ELR (cell line): ENCODE measurements around the gene CCNY.
A peak's percentile ranks its signal among the peaks of the same experiment; 100 is the strongest.
"Not testable (repeated sequence)": the region's sequence is repeated elsewhere in the genome, so short reads cannot be mapped to it uniquely, and the experiment has no call there.

Experiments
- DNase-seq: peaks from one replicate; pipeline ENCODE4 v3.0.0-alpha.2; 2015; ENCODE audit warnings: low read depth

CCNY gene

GRCh38 chr10:35406003-35406630 is 69.8 kb downstream of the CCNY start:
- not testable (repeated sequence) for DNase-seq

DNA sequence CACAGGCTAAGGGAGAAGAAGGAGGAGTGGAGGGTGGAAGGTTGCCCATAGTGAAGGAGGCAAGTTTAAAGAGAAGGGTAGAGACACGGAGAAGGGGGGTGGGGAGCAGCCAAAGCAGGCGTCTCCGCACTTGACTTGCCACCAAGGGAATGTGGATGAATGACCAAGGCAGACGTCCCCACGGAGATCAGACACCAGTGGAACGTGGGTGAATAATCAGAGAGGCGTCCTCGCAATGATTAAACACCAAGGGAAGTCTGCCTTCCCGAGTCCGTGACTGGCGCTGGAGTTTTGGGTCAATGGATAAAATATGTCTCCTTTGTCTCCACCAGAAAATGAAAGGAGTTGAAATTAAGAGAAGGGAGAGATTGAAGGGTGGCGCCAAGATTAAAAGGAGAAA is 71.4 kb downstream of the CCNY start:
- DNase-seq: not testable (repeated sequence)

- peak; percentile 81 for DNase-seq
These were observed 72.8 kb downstream of the CCNY start for GRCh38 chr10:35409094-35409582.

DNA sequence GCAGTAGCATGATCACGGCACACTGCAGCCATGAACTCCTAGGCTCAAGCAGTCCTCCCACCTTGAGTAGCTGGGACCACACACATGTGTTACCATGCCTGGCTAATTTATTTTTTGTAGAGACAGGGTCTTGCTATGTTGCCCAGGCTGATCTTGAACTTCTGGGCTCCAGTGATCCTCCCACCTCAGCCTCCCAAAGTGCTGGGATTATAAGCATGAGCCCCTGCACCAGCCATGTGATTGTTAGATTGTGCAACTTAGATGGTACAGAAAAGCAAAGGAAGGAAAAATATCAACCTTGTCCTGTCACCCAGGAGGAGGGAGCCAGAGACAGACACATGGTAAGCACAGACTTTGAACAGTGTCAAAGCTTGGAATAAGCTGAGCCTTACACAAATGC is 73.5 kb downstream of the CCNY start:
- DNase-seq: no peak

DNA sequence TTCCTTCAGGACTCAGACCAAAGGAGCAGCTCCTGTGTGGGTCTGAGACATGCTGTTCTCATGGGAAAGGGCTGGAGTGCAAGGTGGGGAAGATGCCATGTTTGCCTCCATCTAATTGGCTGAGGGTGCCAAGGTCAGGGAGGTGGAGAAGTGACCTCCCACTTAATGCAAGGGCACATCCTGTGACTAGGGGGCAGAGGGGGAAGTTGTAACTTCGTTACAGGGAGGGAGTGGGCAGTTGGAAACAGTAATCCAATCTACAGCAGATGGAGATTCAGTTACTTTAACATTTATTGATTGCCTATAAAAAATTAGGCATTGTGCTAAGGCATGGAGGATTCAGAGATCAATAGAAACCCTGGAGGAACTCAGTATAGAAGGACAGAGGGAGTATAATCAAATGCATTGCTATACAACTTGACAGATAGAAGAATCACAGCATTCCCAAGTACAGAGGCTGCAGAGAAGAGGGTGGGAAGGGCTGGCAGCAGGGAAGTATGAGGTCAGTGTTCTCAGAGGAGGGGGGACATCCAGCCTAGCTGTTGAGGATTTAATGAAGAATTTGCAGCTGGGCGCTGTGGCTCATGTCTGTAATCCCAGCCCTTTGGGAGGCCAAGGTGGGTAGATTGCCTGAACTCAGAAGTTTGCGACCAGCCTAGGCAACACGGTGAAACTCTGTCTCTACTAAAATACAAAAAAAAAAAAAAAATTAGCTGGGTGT is 75.9 kb downstream of the CCNY start:
- DNase-seq: peak; percentile 29

DNA sequence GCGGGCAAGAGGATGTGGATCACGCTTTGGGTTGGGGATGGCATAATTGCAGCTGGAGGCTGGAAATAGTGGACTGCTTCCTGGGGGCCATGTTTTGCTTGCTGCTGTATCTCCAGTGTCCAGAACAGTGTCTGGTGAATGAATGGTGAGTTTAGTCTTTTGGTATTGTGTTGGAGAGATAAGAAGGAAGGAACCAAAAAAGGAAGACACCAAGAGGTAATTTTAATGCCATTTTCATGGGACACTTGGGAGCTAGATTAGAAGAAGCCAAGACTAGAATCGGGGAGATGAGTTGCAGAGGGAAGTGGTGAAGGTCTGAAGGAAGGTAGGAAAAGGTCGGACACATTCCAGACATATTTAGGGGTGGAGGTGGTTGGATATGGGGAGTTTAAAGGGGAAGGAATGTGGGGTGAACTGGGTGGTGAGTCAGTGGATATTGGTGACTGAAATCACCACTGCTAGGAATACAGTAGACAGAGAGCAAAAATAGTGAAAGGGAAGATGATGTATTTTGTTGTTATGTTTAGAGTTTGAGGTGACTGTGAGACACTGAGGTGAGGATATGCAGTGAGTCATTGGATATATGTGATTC is 76.7 kb downstream of the CCNY start:
- peak; percentile 87 for DNase-seq

DNA sequence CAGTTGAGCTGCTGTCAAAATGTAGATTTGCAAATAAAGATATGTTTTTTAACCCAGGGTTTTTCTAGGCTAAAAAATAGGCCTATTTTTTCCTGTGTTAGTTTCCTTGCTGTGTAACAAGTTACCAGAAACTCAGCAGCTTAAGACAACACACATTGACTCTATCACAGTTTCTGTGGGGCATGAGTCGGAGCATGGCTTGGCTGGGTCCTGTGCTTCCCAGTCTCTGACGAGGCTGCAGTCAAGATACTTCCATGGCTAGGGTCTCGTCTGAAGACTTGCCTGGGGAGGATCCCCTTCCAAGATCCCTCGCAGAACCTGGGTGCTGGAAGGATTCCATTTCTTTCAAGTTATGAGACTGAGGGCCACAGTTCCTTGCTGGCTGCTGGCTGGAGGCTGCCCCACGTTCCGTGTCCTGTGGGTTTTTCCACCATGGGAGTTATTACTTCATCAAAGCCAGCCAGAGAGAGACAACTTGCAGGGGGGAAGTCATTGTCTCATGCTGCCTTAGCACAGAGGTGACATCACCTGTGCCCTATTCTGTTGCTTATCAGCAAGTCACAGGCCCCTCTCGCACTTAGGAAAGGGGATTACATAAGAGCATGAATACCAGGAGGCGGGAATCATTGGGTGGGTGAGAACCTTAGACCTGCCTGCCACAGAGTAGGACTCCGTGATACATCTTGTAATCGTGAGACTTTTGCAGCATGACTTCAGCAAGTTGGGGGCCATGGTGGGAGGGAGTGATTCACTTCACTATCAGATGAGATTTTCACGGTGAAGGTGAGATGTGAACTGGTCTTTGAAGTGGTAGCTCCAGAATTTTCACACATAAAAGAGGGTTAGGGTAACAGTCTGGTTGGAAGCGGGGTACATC is 77.9 kb downstream of the CCNY start:
- DNase-seq: no peak

GRCh38 chr10:35415505-35415904 is 79.2 kb downstream of the CCNY start:
- DNase-seq: no peak

DNA sequence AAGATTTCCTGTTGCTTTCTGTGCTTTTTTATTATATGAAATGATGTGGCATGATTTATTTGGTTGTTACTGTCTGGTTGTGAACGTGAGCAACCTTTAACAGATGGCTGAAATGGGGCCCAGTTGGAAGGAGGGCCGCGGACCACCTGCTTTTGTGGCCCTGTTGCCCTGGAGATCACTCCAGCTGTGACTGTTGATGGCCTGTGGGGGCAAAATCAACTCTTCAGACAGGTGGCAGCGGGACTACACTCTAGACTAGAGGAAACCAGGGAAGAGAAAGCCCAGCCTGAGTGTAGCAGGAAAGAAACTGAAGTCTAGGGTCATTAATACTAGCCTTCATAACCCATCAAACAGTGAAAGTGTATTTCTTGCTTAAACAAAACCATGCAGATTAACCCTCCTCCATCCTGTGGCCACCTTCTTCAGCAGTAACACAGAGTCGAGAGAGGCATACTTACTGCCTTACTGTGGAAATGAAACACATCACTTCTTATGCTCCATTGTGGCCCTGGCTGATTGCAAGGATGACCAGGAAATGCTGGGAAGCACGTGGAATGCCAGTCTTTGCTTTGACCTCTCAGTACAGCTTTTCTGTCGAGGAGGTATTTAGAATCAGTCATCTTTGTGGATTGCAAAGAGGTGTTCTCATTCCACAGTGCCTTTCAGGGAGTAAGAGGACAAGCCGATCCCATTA is 80.5 kb downstream of the CCNY start:
- no peak for DNase-seq

DNA sequence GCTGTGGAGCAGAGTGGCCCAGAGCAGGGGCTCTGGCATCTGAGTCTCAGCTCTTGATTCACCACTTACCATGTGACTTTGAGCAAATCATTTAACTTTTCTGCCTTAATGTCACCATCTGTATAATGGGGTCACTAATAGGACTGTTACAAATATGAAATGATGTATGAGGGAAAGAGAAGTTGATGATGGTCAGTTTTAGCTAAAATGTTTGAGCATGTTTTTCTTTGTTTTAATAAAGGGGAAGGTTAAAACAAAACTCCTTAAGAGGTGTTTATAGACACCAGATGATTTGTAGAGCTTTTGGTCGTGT is 81.0 kb downstream of the CCNY start:
- DNase-seq: no peak

- DNase-seq: no peak
These were observed 81.5 kb downstream of the CCNY start for GRCh38 chr10:35417795-35418194.

DNA sequence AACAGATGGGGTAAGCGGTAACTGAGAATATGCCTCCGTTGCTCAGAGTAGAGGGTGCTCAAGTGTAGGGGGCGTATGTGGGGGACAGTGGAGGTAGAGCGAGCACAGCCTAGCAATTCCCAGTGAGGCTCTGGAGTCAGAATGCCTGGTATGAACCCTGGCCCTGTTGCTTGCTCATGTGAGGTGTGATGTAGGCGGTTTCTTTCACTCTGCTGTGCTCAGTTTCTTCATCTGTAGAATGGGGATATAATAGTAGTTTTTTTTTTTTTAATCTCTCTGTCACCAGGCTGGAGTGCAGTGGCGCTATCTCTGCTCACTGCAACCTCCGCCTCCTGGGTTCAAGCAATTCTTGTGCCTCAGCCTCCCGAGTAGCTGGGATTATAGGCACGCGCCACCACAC is 82.3 kb downstream of the CCNY start:
- DNase-seq: not testable (repeated sequence)

- peak; percentile 69 for DNase-seq
These were observed 83.7 kb downstream of the CCNY start for GRCh38 chr10:35420044-35420443.

DNA sequence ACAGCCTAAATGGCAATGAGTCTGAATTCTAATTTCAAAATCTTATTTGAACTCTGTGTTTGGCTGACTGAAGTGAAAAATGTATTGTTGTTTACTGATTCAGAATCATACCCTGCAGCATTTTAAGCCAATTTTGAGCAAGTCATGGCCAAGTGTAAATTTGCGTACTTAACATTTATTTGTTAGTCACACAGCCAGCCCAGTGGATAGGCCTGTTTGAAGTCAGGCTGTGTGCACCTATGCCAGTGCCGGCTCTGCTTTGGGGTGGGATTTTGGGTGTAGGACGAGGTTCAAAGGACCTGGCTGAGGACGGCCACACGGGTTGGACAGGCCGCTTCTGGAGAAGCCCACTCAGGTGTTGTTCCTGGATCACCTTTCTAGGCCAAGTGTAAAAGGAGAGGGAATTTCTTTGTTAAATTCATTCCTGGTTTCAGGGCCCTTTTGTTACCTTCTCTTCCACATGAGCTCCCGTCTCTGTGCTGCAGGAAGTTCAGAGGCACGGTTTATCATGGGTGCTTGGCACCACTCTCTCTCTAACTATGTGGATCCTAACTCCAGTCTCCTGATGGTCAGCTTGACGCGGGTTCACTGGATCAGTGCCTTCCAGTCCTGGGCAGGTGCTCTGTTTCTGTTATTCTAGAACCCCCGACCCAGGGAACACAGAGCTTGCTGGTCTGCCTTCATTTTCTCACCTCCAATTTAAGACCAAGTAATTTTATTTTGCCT is 84.7 kb downstream of the CCNY start:
- DNase-seq: peak; percentile 47

- peak; percentile 94 for DNase-seq
These were observed 85.4 kb downstream of the CCNY start for GRCh38 chr10:35421553-35422178.

DNA sequence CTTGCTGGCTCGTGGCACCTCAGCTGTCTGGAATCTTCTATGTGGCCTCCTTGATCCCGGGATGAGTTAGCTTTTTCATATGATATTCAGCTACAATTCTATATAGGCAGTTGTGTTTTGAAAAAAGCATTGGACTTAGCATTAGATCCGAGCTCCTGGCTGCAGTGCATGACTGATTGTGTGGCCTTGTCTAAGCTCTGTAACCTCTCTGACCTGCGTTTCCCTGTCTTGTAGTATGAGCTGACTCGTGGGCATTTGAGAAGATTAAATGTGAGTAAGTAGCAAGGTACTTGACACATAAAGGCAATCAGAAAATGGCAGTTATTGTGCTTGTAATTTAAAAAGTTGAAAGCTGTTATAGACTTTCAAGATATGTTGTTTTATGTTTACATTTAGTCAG is 85.9 kb downstream of the CCNY start:
- peak; percentile 71 for DNase-seq

DNA sequence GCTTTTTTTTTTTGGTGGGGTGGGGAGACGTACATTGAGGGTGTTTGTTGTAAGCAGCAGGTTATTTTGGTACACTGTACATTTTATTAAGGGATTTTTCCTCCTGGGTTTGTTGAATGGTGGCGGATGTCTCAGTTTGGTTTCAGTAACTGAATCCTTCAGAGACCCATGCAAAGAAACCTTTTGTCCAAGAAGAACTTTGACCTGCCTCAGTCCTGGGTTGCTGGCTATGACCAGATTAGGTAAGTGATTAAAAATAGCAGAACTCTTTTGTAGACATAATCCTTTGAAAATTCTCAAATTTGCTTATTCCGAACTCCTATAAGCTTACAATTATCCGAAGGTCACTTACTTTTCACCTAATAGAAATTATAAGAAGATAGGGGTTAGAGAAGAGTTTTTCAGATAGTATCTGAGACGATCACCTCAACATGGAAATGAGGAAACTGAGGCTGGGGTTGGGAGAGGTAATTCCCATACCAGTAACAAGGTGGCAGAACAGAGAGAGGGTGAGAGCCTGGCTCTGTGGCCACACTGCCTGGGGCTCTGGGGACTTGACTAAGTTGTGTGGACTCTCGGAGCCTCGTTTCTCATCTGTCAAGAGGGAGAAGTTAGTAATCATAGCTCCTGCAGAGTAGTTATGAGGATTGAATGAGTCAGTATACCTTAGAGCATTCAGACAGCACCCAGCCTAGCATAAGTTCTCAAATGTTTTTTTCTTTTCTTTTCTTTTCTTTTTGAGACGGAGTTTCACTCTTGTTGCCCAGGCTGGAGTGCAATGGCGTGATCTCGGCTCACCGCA is 87.4 kb downstream of the CCNY start:
- DNase-seq: peak; percentile 95

DNA sequence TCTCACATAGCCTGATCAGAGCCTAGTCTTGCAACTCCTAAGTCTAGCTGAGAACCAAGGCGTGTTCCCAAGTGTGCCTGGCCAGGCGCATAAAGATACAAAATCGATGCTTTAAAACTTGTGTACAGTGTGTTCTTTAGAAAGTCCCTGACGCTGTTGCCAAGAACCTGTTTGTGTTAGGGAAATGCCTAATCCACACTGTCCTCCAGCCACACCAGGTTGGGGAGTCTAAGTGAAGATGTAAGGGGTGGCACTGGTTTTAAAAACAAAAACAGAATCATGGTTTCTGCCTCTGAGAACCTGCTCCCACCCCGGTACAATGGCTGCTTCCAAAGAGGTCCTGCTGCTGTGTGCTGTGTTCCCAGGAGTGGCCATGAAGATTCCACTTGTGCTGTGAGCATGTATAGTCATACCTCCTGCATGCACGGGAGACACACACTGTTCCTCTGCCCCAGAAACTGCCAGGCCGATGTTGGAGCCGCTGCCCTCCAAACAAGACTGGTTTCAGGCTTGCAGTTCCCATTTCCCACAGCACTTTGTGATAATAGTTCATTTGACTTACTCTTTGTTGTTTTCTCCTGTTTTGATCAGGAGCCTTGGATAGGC is 88.5 kb downstream of the CCNY start:
- DNase-seq: no peak

DNA sequence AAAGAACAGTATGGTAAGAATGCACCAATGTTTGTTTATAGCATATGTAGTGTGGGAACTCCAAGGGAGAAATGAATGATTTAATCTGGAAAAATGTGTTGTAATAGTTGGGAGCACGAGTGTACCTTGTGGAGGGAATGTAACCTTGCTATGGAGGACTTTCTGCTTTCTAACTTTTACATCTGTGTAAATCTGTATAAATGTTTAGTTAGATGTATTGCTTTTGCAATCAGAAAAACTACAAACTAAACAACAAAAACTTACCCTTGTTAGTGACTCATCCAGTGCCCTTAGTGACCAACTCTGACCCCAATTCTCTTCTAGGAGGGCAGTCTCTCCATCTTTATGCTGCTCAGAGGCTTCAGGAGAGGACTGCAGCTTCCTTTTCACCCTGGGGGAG is 89.3 kb downstream of the CCNY start:
- peak; percentile 41 for DNase-seq
